ENCODE results near the gene GPR37L1.

Gene GPR37L1

GRCh38 chr1:202122639-202123335 lies at the start of gene GPR37L1:
GPR37L1 (plus strand) TSS chr1:202122917; CDS start chr1:202122964, 47 bp downstream.
- no peak for DNase-seq (ENCODE audit: insufficient read length, low spot score)
- FAIRE-seq: no peak

GRCh38 chr1:202073206-202073605 lies 49.5 kb upstream of the GPR37L1 start:
- no peak for DNase-seq (ENCODE audit: insufficient read length, low spot score)
- FAIRE-seq: no peak

- FAIRE-seq: no peak
- no peak for DNase-seq (ENCODE audit: insufficient read length, low spot score)
These were observed 47.7 kb upstream of the GPR37L1 start for GRCh38 chr1:202074985-202075384.

GRCh38 chr1:202075389-202075788 lies 47.3 kb upstream of the GPR37L1 start:
- no peak for DNase-seq (ENCODE audit: insufficient read length, low spot score)
- no peak for FAIRE-seq

- DNase-seq (ENCODE audit: insufficient read length, low spot score): no peak
- FAIRE-seq: no peak
These were observed 46.6 kb upstream of the GPR37L1 start for GRCh38 chr1:202076050-202076511.

- DNase-seq (ENCODE audit: insufficient read length, low spot score) (no peak), FAIRE-seq (no peak)
These were observed 44.5 kb upstream of the GPR37L1 start for GRCh38 chr1:202078241-202078640.

- FAIRE-seq (no peak), DNase-seq (ENCODE audit: insufficient read length, low spot score) (no peak)
These were observed 40.7 kb upstream of the GPR37L1 start for GRCh38 chr1:202081992-202082391.

GRCh38 chr1:202084791-202085681 lies 37.7 kb upstream of the GPR37L1 start:
- DNase-seq (ENCODE audit: insufficient read length, low spot score) (no peak), FAIRE-seq (no peak)

GRCh38 chr1:202085682-202086373 lies 36.9 kb upstream of the GPR37L1 start:
- DNase-seq (ENCODE audit: insufficient read length, low spot score): no peak
- no peak for FAIRE-seq

GRCh38 chr1:202086579-202087350 lies 36.0 kb upstream of the GPR37L1 start:
- DNase-seq (ENCODE audit: insufficient read length, low spot score) (no peak), FAIRE-seq (no peak)

- DNase-seq (ENCODE audit: insufficient read length, low spot score) (no peak), FAIRE-seq (no peak)
These were observed 34.5 kb upstream of the GPR37L1 start for GRCh38 chr1:202088206-202088605.

- no peak for DNase-seq (ENCODE audit: insufficient read length, low spot score)
- FAIRE-seq: no peak
These were observed 31.7 kb upstream of the GPR37L1 start for GRCh38 chr1:202090994-202091393.

GRCh38 chr1:202093858-202094257 lies 28.9 kb upstream of the GPR37L1 start:
- DNase-seq (ENCODE audit: insufficient read length, low spot score) (no peak), FAIRE-seq (no peak)

GRCh38 chr1:202101184-202101583 lies 21.5 kb upstream of the GPR37L1 start:
- DNase-seq (ENCODE audit: insufficient read length, low spot score) (no peak), FAIRE-seq (no peak)

- FAIRE-seq: no peak
- no peak for DNase-seq (ENCODE audit: insufficient read length, low spot score)
These were observed 18.6 kb upstream of the GPR37L1 start for GRCh38 chr1:202104073-202104472.

- FAIRE-seq (no peak), DNase-seq (ENCODE audit: insufficient read length, low spot score) (no peak)
These were observed 17.0 kb upstream of the GPR37L1 start for GRCh38 chr1:202105571-202106339.

- FAIRE-seq (no peak), DNase-seq (ENCODE audit: insufficient read length, low spot score) (no peak)
These were observed 16.1 kb upstream of the GPR37L1 start for GRCh38 chr1:202106340-202107254.

- no peak for DNase-seq (ENCODE audit: insufficient read length, low spot score)
- FAIRE-seq: no peak
These were observed 15.4 kb upstream of the GPR37L1 start for GRCh38 chr1:202107321-202107761.

Measured in GM19239 (cell line).